Suprapubic skin (tissue), 4 donors: ENCODE measurements around the gene BLOC1S5. TPM values are rescaled to one million over a fixed set of nuclear protein-coding genes. Genes with fewer than 3 reads are reported as not detected.

ENCODE experiments used
- DNase-seq, 2 donors: peaks; one replicate each; pipeline ENCODE4 v3.0.0-alpha.2; 2019; ENCODE audit warnings: low spot score in 2 of 2
- H3K27ac ChIP-seq: fragments of 200-600 bp; sonication (generic); one replicate; pipeline ENCODE4 v1.5.1; 2019
- H3K27me3 ChIP-seq: fragments of 200-600 bp; sonication (generic); one replicate; pipeline ENCODE4 v1.5.1; 2019
- H3K36me3 ChIP-seq: fragments of 200-600 bp; sonication (generic); one replicate; pipeline ENCODE4 v1.5.1; 2019
- H3K4me1 ChIP-seq: fragments of 200-600 bp; sonication (generic); one replicate; pipeline ENCODE4 v1.5.1; 2019
- H3K4me3 ChIP-seq: fragments of 200-600 bp; sonication (generic); one replicate; pipeline ENCODE4 v1.5.1; 2019; ENCODE audit warnings: mild to moderate bottlenecking
- H3K9me3 ChIP-seq: fragments of 200-600 bp; sonication (generic); one replicate; pipeline ENCODE4 v1.5.1; 2019
- CTCF ChIP-seq, 2 donors: fragments of 200-600 bp in 1 of 2; fragments of 450-650 bp in 1 of 2; sonication (generic) in 1 of 2; IDR thresholded peaks; one replicate each; pipeline ENCODE4 v1.5.1; 2016 to 2019; ENCODE audit warnings: antibody characterized with exemption in 2 of 2, mild to moderate bottlenecking in 1 of 2, moderate library complexity in 1 of 2
- EP300 ChIP-seq: sonication (generic); formaldehyde crosslinking; IDR thresholded peaks from one replicate; pipeline ENCODE4 v1.6.1; 2017; ENCODE audit warnings: antibody characterized with exemption
- POLR2A ChIP-seq, 2 donors: fragments of 450-650 bp; IDR thresholded peaks; one replicate each; pipeline ENCODE4 v1.6.1; 2017; ENCODE audit warnings: antibody characterized with exemption in 2 of 2, mild to moderate bottlenecking in 2 of 2, moderate library complexity in 2 of 2
- POLR2AphosphoS5 ChIP-seq, 3 donors: sonication (generic); formaldehyde crosslinking; IDR thresholded peaks; one replicate each; pipeline ENCODE4 v1.6.1; 2017; ENCODE audit warnings: antibody characterized with exemption in 3 of 3
- WGBS: methylation state at CpG from one replicate; pipeline ENCODE4 v1.1.5; 2018; 5-methylcytosine and 5-hydroxymethylcytosine counted together
- total RNA-seq, 4 donors: library from RNA; depleted of rRNA; stranded (reverse); fragments of >200 nt; gene quantifications; one replicate each; pipeline ENCODE4 v1.1.0, GENCODE V29; 2016

Gene BLOC1S5
- total RNA-seq, 4 donors from 2014 or later = 9.1 to 13.6 (median 9.7) TPM

GRCh38 chr6:8075704-8076103 lies 11.5 kb upstream of the BLOC1S5 start:
- Histone ChIP-seq H3K27ac (no peak overlapping the region), H3K4me3 (no peak overlapping the region), H3K36me3 (no peaks in the 10 kb centered on the region), H3K27me3 (no peaks in the 10 kb centered on the region), H3K9me3 (no peaks in the 10 kb centered on the region), H3K4me1 (peaks cover 3% of the 10 kb centered on the region)
- TF ChIP-seq POLR2A (IDR thresholded peaks at IDR 0.05) = no peak
- no peak for TF ChIP-seq CTCF (IDR thresholded peaks at IDR 0.05)
- 85% methylated on average over 3 of the region's 3 CpGs for WGBS
- no peak for DNase-seq

GRCh38 chr6:8075185-8075584 lies 11.0 kb upstream of the BLOC1S5 start:
- Histone ChIP-seq H3K9me3 (no peaks in the 10 kb centered on the region), H3K27me3 (no peaks in the 10 kb centered on the region), H3K36me3 (no peaks in the 10 kb centered on the region), H3K4me3 (no peak overlapping the region), H3K27ac (no peak overlapping the region), H3K4me1 (peaks cover 3% of the 10 kb centered on the region)
- 91% methylated on average over 4 of the region's 4 CpGs for WGBS
- DNase-seq = no peak
- no peak for TF ChIP-seq POLR2AphosphoS5 (IDR thresholded peaks at IDR 0.05)
- TF ChIP-seq POLR2A (IDR thresholded peaks at IDR 0.05) = no peak
- no peak for TF ChIP-seq CTCF (IDR thresholded peaks at IDR 0.05)
- TF ChIP-seq EP300 = no peak

- DNase-seq = no peak
- Histone ChIP-seq H3K9me3 (no peaks in the 10 kb centered on the region), H3K27me3 (no peaks in the 10 kb centered on the region), H3K4me1 (peaks cover 3% of the 10 kb centered on the region), H3K27ac (peak overlapping the region; percentile 27), H3K4me3 (no peak overlapping the region), H3K36me3 (no peaks in the 10 kb centered on the region)
- TF ChIP-seq POLR2A (IDR thresholded peaks at IDR 0.05) (no peak), CTCF (IDR thresholded peaks at IDR 0.05) (no peak), POLR2AphosphoS5 (IDR thresholded peaks at IDR 0.05) (no peak), EP300 (no peak)
- 54% methylated on average over 4 of the region's 4 CpGs for WGBS
These were observed 10.0 kb upstream of the BLOC1S5 start for GRCh38 chr6:8074213-8074612.

- TF ChIP-seq EP300 (no peak), POLR2A (IDR thresholded peaks at IDR 0.05) (no peak), CTCF (IDR thresholded peaks at IDR 0.05) (no peak), POLR2AphosphoS5 (IDR thresholded peaks at IDR 0.05) (no peak)
- WGBS = 66% methylated on average over 3 of the region's 3 CpGs
These were observed 9.6 kb upstream of the BLOC1S5 start for GRCh38 chr6:8073758-8074157.

GRCh38 chr6:8070718-8071117 lies 6.5 kb upstream of the BLOC1S5 start:
- WGBS = 82% methylated on average over 8 of the region's 8 CpGs
- peaks cover 3% of the 10 kb centered on the region for H3K4me1 ChIP-seq
- DNase-seq = no peak
- H3K9me3 ChIP-seq = no peaks in the 10 kb centered on the region
- no peaks in the 10 kb centered on the region for H3K36me3 ChIP-seq
- H3K4me3 ChIP-seq = no peak overlapping the region
- H3K27me3 ChIP-seq = no peaks in the 10 kb centered on the region
- TF ChIP-seq CTCF (IDR thresholded peaks at IDR 0.05) = no peak
- no peak for TF ChIP-seq POLR2AphosphoS5 (IDR thresholded peaks at IDR 0.05)
- TF ChIP-seq EP300 = no peak
- no peak for TF ChIP-seq POLR2A (IDR thresholded peaks at IDR 0.05)
- H3K27ac ChIP-seq = no peak overlapping the region

More at GRCh38 chr6:8073758-8074157, 9.6 kb upstream of the BLOC1S5 start:
- H3K9me3 ChIP-seq = no peaks in the 10 kb centered on the region
- peak overlapping the region; percentile 27 for H3K27ac ChIP-seq
- no peaks in the 10 kb centered on the region for H3K27me3 ChIP-seq
- no peak for DNase-seq
- H3K36me3 ChIP-seq = no peaks in the 10 kb centered on the region
- H3K4me1 ChIP-seq = peaks cover 3% of the 10 kb centered on the region
- no peak overlapping the region for H3K4me3 ChIP-seq
